ENCODE data around the gene HPSE2.

Gene HPSE2

GRCh38 chr10:98673171-98673782 is 562.4 kb downstream of the HPSE2 start:
- Histone ChIP-seq H3K4me3 (ENCODE audit: low read length) (no peak overlapping the region), H3K27ac (ENCODE audit: low read length) (no peak overlapping the region), H3K79me2 (ENCODE audit: low read length) (no peaks in the 10 kb centered on the region), H2AFZ (ENCODE audit: low read depth, low read length) (no peak overlapping the region), H4K20me1 (ENCODE audit: insufficient read depth, low read length) (no peaks in the 10 kb centered on the region), H3K9ac (ENCODE audit: low read length) (no peak overlapping the region), H3K27me3 (ENCODE audit: low read depth, low read length) (no peaks in the 10 kb centered on the region; the same call in 1 of the 2 replicates), H3K4me1 (ENCODE audit: low read length) (no peaks in the 10 kb centered on the region), H3K36me3 (replicated peaks; ENCODE audit: low read depth, low read length) (no peaks in the 10 kb centered on the region), H3K9me3 (ENCODE audit: insufficient read depth, low read length) (no peaks in the 10 kb centered on the region), H3K4me2 (ENCODE audit: low read length) (no peak overlapping the region)
- no peak for TF ChIP-seq CTCF (IDR thresholded peaks at IDR 0.05; ENCODE audit: low read depth, low read length)
- no peak for TF ChIP-seq EZH2phosphoT487 (IDR thresholded peaks at IDR 0.05; ENCODE audit: low read depth)

GRCh38 chr10:98667081-98667480 is 568.6 kb downstream of the HPSE2 start:
- H3K27ac ChIP-seq (ENCODE audit: low read length): no peak overlapping the region
- H3K4me3 ChIP-seq (ENCODE audit: low read length): no peak overlapping the region
- TF ChIP-seq EZH2phosphoT487 (IDR thresholded peaks at IDR 0.05; ENCODE audit: low read depth) (no peak), CTCF (IDR thresholded peaks at IDR 0.05; ENCODE audit: low read depth, low read length) (no peak)
- no peaks in the 10 kb centered on the region for H3K79me2 ChIP-seq (ENCODE audit: low read length)
- H4K20me1 ChIP-seq (ENCODE audit: insufficient read depth, low read length): no peaks in the 10 kb centered on the region
- H3K9me3 ChIP-seq (ENCODE audit: insufficient read depth, low read length): no peaks in the 10 kb centered on the region
- H3K4me1 ChIP-seq (ENCODE audit: low read length): no peaks in the 10 kb centered on the region
- no peak overlapping the region for H3K9ac ChIP-seq (ENCODE audit: low read length)
- H2AFZ ChIP-seq (ENCODE audit: low read depth, low read length): no peak overlapping the region
- H3K4me2 ChIP-seq (ENCODE audit: low read length): no peak overlapping the region
- H3K36me3 ChIP-seq (replicated peaks; ENCODE audit: low read depth, low read length): no peaks in the 10 kb centered on the region
- H3K27me3 ChIP-seq (ENCODE audit: low read depth, low read length): peaks cover 13% of the 10 kb centered on the region

- no peak overlapping the region for H3K4me3 ChIP-seq (ENCODE audit: low read length)
- no peaks in the 10 kb centered on the region for H3K79me2 ChIP-seq (ENCODE audit: low read length)
- no peaks in the 10 kb centered on the region for H3K4me1 ChIP-seq (ENCODE audit: low read length)
- no peak overlapping the region for H3K4me2 ChIP-seq (ENCODE audit: low read length)
- H3K9ac ChIP-seq (ENCODE audit: low read length): no peak overlapping the region
- H3K9me3 ChIP-seq (ENCODE audit: insufficient read depth, low read length): no peaks in the 10 kb centered on the region
- H4K20me1 ChIP-seq (ENCODE audit: insufficient read depth, low read length): no peaks in the 10 kb centered on the region
- TF ChIP-seq CTCF (IDR thresholded peaks at IDR 0.05; ENCODE audit: low read depth, low read length) (no peak), EZH2phosphoT487 (IDR thresholded peaks at IDR 0.05; ENCODE audit: low read depth) (no peak)
- H2AFZ ChIP-seq (ENCODE audit: low read depth, low read length): no peak overlapping the region
- H3K27me3 ChIP-seq (ENCODE audit: low read depth, low read length): peaks cover 13% of the 10 kb centered on the region
- no peak overlapping the region for H3K27ac ChIP-seq (ENCODE audit: low read length)
- H3K36me3 ChIP-seq (replicated peaks; ENCODE audit: low read depth, low read length): no peaks in the 10 kb centered on the region
Observed at GRCh38 chr10:98666276-98666675, 569.4 kb downstream of the HPSE2 start.

GRCh38 chr10:98664329-98665042 is 571.2 kb downstream of the HPSE2 start:
- H3K4me3 ChIP-seq (ENCODE audit: low read length): no peak overlapping the region
- no peaks in the 10 kb centered on the region for H3K4me1 ChIP-seq (ENCODE audit: low read length)
- peaks cover 13% of the 10 kb centered on the region for H3K27me3 ChIP-seq (ENCODE audit: low read depth, low read length)
- TF ChIP-seq EZH2phosphoT487 (IDR thresholded peaks at IDR 0.05; ENCODE audit: low read depth) (no peak), CTCF (IDR thresholded peaks at IDR 0.05; ENCODE audit: low read depth, low read length) (peak; percentile 63)
- peak overlapping the region; percentile 36 for H3K4me2 ChIP-seq (ENCODE audit: low read length)
- H3K36me3 ChIP-seq (replicated peaks; ENCODE audit: low read depth, low read length): no peaks in the 10 kb centered on the region
- H3K9me3 ChIP-seq (ENCODE audit: insufficient read depth, low read length): no peaks in the 10 kb centered on the region
- H2AFZ ChIP-seq (ENCODE audit: low read depth, low read length): peak overlapping the region; percentile 85; the same call in 1 of the 2 replicates
- no peak overlapping the region for H3K27ac ChIP-seq (ENCODE audit: low read length)
- no peak overlapping the region for H3K9ac ChIP-seq (ENCODE audit: low read length)
- H4K20me1 ChIP-seq (ENCODE audit: insufficient read depth, low read length): no peaks in the 10 kb centered on the region
- no peaks in the 10 kb centered on the region for H3K79me2 ChIP-seq (ENCODE audit: low read length)
